GM19193 (cell line): ENCODE results near the gene LCE2A.
"Not testable (repeated sequence)": the region's sequence is repeated elsewhere in the genome, so short reads cannot be mapped to it uniquely, and the experiment has no call there.

ENCODE experiments used
- POLR2A ChIP-seq: IDR thresholded peaks from 4 replicates; pipeline ENCODE4 v1.6.1; 2011; ENCODE audit not compliant: insufficient read depth, insufficient read length; ENCODE audit errors: extremely low read depth

LCE2A gene, protein sequence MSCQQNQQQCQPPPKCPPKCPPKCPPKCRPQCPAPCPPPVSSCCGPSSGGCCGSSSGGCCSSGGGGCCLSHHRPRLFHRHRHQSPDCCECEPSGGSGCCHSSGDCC

DNA sequence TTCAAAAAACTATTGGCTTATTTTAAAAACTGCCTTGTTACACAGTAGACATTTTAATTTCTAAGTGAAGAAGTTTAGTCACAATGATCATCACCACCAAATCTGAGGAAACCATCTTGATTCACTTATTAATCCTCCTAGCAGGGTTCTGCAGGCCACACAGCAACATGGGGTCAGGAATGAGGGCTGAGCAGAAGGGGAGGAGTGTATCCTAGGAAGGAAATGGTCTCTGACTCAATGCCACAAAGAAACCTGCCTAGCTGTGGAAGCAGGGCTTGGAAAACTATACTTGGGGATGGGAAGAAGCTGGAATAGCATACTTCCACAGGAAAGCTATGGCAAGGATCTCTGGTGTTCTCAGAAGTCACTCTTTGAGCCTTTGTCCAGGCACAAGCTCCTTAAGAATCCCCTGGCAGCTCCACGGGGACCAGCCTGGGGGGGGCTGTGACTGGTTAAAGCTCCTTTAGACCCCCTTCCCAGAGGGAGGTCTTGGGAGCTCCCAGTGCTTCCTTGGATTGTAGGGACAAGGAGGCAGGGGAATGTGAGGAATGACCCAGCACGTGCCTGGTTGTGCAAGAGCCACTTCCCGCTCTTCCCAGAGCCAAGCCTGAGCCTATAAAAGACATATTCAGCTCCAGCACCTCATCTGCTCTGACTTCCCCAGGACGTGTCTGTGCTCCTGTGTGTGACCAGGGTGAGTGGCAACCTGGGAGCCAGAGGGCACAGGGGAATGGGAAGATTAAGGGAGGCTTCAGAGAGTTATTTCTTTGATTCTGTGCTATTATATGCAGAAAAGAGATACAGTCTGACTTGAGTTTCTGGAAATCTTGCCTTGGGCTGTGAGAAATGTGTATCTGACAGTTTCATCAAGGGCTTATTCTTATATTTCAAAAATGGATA, at the start of gene LCE2A:
Gene LCE2A (plus strand): TSS at position 645 of the 900 bp plus-strand sequence. CDS start 557 bp downstream, outside the sequence.
- TF ChIP-seq POLR2A, result no peak

DNA sequence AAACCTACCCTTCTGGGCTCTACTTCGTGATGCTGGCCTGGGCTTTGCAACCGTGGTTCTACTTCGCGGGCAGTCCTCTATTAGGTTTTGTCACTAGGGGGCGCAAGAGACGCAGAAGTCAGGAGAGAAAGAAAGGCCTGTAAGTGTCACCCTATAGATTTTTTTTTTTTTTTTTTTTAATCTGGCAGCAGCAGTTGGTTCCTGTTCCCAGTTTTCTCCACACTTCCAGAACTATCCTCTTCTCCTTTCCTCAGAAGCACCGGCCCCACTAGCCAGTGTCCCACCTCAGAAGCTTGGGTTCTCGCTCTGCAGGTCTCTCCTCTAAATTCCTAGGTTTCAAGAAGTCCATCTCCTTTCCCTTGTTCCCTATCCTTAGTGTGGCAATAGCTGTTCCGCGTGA, 44.0 kb upstream of the LCE2A start:
- TF ChIP-seq POLR2A, result no peak

DNA sequence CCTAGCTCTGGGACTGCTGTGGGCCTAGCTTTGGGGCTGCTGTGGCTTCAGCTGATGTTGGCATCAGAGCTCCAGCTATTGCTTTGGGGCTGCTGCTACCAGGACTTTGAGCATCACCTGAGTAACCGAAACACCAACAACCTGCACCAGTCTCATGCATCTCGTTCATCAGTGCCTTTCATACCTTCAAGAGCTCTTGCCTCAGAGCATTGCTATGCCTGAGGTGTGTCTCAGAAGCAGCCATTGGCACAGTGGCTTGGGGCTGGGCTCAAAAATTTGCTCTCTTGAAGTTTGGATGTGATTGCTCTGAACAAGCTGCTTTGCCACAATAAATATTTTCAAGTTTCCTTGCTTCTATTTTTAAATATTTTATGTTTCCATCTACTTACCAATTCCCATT, 41.7 kb upstream of the LCE2A start:
- no peak for TF ChIP-seq POLR2A

DNA sequence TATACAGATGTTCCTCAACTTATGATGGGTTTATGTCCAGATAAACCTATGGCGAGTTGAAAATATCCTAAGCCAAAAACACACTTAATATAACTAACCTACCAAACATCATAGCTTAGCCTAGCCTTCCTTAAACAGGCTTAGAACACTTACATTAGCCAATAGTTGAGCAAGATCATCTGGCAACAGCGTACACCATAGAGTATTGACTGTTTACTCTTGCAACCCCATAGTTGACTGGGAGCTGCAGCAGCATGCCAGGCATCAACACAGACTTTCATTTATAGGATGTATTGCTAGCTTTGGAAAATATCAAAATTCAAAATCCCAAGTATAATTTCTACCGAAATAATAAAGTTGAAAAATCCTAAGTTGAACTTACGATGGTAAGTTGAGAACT, 40.5 kb upstream of the LCE2A start:
- TF ChIP-seq POLR2A, result no peak

DNA sequence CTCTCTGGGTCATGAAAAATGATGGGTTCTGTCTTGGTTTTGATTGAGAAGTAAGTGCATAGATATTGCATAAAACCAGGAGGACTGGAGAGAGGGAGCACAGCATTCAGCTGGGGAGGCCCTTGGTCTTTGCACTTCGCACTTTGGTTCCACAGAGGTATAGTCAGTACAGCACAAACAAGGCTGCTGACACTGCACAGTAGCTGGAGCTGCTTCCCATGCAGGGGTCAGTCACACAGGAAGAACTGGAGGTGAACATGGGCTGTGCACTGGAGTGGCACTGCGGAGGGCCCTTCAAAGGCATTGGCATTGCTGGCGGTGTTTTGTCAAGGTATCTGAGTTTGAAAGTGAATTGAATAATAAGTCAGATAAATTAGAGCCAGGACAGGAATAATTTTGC, 39.5 kb upstream of the LCE2A start:
- TF ChIP-seq POLR2A, result no peak

DNA sequence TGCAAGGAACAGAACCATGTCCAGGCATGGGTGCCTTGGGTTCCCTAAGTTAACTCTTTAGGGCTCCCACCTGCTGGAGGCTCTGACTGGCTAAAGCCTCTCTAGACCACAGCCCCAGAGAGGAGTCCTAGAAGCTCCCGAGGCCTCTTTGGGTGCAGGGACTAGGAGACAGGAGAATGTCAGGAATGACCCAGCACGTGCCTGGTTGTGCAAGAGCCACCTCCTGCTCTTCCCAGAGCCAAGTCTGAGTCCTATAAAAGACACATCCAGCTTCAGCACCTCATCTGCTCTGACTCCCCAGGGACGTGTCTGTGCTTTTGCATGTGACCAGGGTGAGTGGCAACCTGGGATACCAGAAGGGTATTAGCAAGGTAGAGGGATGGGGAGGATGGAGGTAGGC, 35.0 kb upstream of the LCE2A start, which contains the start of gene LCE2D:
Gene LCE2D (plus strand): TSS at position 283 of the 400 bp plus-strand sequence. CDS start 726 bp downstream, outside the sequence.
- TF ChIP-seq POLR2A, result no peak

DNA sequence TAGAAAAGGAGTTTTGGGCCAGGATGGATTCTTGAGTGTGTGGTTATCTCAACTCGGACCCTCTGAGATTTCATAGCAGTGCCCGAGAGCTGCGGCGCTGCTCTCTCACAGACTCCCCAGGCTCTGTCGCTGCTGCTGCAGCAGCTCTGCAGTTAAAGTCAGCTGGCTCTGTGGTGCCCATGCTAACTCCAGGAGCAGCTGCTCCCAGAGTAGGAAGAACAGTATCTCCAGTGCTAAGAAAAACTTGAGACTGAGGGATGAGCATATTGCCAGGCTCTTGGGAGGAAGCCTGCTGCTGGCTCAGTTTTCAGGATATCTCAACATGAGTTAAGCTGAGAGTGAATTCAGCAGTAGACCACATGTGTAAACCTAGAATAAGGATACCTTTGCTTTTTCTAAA, 30.5 kb upstream of the LCE2A start:
- TF ChIP-seq POLR2A, result no peak

DNA sequence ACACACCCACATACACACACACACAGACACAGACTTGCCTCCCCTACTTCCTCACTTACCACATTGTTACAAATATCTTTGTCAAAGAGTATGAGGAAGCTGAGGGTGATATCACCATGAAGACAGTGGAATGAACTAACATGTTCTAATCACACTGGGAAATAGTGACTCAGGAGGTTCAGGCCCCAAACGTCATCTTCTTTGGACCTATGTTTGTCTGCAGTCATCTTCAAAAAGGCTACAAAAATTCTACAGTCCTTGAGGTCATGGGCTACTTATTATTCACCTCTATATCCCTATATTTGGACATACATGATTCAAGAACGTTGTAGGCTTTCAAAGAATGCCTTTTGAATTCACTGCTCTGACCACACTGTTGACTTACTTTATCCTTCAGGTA, 25.1 kb upstream of the LCE2A start:
- TF ChIP-seq POLR2A, result no peak

DNA sequence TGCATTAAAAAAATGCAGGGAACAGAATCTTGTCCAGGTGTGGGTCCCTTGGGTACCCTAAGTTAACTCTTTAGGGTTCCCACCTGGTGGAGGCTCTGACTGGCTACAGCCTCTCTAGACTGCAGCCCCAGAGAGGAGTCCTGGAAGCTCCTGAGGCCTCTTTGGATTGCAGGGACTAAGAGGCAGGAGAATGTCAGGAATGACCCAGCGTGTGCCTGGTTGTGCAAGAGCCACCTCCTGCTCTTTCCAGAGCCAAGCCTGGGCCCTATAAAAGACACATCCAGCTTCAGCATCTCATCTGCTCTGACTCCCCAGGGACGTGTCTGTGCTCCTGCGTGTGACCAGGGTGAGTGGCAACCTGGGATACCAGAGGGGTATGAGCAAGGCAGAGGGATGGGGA, 23.2 kb upstream of the LCE2A start, which contains the start of gene LCE2C:
Gene LCE2C (plus strand): TSS at position 297 of the 400 bp plus-strand sequence. CDS start 737 bp downstream, outside the sequence.
- not testable (repeated sequence) for TF ChIP-seq POLR2A

DNA sequence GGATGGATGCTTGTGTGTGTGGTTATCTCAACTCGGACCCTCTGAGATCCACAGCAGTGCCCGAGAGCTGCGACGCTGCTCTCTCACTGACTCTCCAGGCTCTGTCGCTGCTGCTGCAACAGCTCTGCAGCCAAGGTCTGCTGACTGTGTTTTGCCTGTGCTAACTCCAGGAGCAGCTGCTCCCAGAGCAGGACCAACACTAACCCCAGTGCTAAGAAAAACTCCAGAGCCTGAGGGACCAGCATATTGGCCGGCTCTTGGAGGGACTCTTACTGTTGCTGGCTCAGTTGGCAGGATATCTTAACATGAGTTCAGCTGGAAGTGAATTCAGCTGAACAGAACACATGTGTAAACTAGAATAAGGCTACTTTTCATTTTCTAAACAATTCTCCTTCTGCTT, 18.7 kb upstream of the LCE2A start:
- no peak for TF ChIP-seq POLR2A

DNA sequence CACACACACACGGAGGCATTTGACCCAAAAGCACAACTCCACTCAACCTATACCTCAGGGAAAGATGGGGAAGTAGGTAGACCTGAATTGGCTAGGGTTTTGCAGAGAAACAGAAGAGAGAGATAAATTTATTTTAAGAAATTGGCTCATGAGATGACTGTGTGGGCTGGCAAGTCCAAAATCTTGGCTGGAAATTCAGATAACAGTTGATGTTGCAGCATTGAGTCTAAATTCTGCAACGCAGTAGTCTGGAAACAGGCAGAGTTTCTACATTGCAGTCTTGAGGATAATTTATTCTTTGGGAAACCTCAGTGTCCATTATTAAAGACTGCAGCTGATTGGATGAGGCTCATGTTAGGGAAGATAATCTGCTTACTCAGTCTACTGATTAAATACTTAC, 16.5 kb upstream of the LCE2A start:
- no peak for TF ChIP-seq POLR2A

DNA sequence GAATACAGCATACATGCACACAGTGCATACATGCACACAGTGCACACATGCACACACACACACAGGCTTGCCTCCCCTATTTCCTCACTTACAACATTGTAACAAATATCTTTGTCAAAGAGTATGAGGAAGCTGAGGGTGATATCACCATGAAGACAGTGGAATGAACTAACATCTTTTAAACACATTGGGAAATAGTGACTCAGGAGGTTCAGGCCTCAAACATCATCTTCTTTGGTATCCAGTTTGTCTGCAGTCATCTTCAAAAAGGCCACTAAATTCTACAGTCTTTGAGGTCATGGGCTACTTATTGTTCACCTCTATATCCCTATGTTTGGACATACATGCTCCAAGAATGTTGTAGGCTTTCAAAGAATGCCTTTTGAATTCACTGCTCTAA, 14.3 kb upstream of the LCE2A start:
- TF ChIP-seq POLR2A, result no peak

DNA sequence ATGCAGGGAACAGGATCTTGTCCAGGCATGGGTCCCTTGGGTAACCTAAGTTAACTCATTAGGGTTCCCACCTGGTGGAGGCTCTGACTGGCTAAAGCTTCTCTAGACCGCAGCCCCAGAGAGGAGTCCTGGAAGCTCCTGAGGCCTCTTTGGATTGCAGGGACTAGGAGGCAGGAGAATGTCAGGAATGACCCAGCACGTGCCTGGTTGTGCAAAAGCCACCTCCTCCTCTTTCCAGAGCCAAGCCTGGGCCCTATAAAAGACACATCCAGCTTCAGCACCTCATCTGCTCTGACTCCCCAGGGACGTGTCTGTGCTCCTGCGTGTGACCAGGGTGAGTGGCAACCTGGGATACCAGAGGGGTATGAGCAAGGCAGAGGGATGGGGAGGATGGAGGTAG, 12.3 kb upstream of the LCE2A start, which contains the start of gene LCE2B:
Gene LCE2B (plus strand): TSS at position 301 of the 400 bp plus-strand sequence. CDS start 721 bp downstream, outside the sequence.
- TF ChIP-seq POLR2A, result not testable (repeated sequence)

DNA sequence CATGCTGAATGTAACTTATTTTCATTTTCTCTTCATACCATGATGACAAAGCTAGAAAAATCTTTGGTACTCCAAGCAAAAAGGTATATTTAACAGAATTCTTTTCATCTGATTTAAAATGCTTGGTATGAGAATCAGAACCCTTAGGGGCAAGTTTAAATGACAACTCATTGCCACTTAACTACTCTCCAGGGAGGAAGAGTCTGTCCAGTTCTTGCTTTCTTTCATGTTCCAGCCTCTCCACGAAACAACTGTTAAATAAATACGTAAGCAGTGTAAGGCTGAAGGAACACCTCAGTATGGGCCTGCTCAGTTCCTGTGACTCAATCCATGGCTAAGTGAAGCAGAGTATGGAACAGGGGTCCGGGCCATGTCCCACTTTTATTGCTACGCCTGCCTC, 1.6 kb downstream of the LCE2A start:
- TF ChIP-seq POLR2A, result no peak

DNA sequence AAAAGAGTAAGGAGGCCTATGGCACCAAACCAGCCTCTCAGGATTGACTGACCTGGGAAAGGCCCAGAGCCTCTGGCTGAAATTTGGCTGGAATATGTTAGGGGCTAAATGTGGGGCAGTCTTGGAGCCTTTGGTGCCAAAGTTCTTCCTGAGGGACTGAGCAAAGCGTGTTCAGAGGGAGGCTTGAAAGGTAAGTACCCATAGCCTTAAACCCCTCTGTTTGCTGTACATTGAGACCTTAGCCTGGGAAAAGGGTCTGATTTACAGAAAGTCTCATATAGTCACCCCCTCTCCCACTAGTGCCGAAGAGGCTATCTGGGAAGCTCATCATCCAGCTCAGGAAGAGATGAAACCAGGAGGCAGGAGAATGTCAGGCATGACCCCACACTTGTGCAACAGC, 9.7 kb downstream of the LCE2A start, which contains the start of gene LCE4A:
Gene LCE4A (plus strand): TSS at position 301 of the 400 bp plus-strand sequence. CDS start 916 bp downstream, outside the sequence.
- no peak for TF ChIP-seq POLR2A

DNA sequence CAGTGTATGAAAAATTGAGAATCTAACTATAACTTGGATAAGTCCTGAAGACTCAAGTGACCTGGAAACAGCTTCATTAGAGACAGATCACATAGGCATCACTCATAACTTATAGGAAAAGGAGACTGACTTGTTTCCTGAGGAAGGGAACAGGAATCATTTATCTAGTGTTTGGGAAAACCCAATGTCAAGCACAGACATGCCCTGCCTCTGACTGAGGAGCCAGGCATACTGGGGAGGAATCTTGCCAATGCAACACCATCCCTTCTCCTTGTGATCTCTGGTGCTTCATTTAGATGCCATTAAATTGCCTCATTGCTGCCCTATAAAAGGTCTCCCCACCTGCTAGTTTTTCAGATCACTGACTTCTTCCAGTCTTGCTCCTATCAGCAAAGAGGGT, 20.1 kb downstream of the LCE2A start:
- no peak for TF ChIP-seq POLR2A

DNA sequence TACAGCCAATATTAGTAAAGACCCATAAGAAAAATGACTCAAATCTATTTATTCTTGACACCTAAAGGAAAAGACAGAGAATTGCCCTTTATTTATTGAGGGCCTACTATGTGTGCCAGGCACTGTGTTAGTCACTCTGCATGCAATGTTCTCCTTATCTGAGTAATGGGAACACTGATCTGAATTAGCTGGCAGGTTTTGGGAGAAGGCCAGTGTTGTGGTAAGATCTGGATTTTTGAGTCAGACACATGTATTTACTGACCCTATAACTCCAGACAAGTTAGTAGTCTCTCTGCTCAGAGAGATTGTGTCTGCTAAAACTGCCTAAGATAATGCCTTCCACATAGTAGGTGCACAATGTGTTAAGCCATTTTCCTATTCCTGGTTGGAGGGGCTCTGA, 27.1 kb downstream of the LCE2A start:
- TF ChIP-seq POLR2A, result no peak

DNA sequence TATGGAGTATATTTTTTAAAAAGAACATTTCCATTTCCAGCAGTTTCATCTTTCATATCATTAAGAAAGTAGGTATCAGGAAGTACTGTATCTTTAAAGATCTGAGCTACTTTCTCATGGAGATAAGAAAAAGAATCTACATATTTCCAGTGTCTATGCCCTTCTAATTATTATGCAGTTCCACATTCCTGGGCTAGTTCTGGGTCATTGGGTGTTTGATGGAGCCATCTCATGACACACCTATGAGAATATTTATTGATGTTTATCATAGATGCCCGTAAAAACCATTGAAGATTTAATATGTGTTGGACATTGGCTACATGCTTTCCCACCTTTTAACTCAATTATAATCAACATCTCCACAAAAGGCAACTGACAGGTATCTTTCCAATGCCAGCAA, 30.8 kb downstream of the LCE2A start:
- TF ChIP-seq POLR2A, result no peak
